ENCODE results near the gene H3-3A. TPM values are rescaled to one million over a fixed set of nuclear protein-coding genes. Genes with fewer than 3 reads are reported as not detected.

Gene H3-3A
- total and polyA plus RNA-seq, 2 experiments from 2014 or later: 913 to 2,407 TPM

DNA sequence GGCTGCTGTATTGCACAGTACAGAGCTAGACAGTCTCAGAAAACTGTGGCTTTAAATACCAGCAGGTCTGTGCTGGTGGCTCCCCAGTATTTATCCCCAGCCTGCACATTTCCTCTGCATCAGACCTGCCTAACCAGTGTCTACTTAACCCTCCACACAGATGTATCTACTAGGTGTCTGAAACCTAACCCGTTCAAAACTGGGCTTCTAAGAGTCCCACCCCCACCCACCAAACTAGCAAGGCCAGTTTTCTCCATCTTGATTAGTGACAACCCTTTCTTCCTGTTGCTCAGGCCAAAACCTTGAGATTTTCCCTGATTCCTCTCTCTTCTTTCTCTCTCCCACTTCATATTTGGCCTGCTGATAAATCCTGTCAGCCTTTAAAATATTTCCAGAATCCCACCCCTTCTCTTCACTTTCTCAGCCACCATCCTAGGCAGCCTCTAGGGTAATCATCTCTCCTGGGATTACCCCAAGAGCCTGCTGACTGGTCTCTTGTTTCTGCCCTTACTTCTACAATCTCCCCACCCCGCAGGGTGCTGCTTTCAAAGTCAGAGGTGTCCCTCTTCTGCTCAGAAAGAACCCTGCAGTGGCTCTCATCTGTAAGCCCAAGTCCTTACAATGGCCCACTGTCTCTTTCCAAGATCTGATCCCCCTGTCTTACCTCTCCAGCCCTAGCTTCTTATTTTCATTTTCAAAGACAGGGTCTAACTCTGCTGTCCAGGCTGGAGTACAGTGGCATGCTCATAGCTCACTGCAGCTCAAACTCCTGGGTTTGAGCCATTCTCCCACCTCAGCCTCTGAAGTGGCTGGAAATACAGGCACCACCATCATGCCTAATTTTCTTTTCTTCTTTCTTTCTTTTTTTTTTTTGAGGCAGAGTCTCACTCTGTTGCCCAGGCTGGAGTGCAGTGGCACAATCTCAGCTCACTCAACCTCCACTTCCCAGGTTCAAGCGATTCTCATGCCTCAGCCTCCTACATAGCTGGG, 45.2 kb downstream of the H3-3A start:
- Histone ChIP-seq H3K36me3 (ENCODE audit: insufficient read depth) (no peaks in the 10 kb centered on the region), H3K9me2 (ENCODE audit: insufficient read depth) (no peaks in the 10 kb centered on the region), H2AFZ (peak overlapping the region; percentile 6; the same call in 1 of the 2 replicates), H3K27ac (ENCODE audit: low read depth) (no peak overlapping the region), H3K4me1 (ENCODE audit: insufficient read depth) (peaks cover 50% of the 10 kb centered on the region), H4K20me1 (replicated peaks; ENCODE audit: insufficient read depth) (no peaks in the 10 kb centered on the region), H3K27me3 (ENCODE audit: insufficient read depth) (peaks cover 17% of the 10 kb centered on the region), H3K4me3 (no peak overlapping the region), H3F3A (replicated peaks; ENCODE audit: low read depth) (peaks cover 30% of the 10 kb centered on the region), H3K4me2 (peak overlapping the region; percentile 80; the same call in 1 of the 2 replicates), H3K79me2 (replicated peaks; ENCODE audit: insufficient read depth) (no peaks in the 10 kb centered on the region)
- TF ChIP-seq ZNF331 (CRISPR knock-in tag; IDR thresholded peaks at IDR 0.05; ENCODE audit: low read depth): no peak
- TF ChIP-seq, protein P1, sequence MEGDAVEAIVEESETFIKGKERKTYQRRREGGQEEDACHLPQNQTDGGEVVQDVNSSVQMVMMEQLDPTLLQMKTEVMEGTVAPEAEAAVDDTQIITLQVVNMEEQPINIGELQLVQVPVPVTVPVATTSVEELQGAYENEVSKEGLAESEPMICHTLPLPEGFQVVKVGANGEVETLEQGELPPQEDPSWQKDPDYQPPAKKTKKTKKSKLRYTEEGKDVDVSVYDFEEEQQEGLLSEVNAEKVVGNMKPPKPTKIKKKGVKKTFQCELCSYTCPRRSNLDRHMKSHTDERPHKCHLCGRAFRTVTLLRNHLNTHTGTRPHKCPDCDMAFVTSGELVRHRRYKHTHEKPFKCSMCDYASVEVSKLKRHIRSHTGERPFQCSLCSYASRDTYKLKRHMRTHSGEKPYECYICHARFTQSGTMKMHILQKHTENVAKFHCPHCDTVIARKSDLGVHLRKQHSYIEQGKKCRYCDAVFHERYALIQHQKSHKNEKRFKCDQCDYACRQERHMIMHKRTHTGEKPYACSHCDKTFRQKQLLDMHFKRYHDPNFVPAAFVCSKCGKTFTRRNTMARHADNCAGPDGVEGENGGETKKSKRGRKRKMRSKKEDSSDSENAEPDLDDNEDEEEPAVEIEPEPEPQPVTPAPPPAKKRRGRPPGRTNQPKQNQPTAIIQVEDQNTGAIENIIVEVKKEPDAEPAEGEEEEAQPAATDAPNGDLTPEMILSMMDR (conservative IDR thresholded peaks at IDR 0.05; ENCODE audit: low read depth in 2 of 2): peak in 1 of 2 experiments; percentile 27; a peak in 2 of 4 replicates
- no peak for TF ChIP-seq ZNF114 (CRISPR knock-in tag; IDR thresholded peaks at IDR 0.05)
- no peak for TF ChIP-seq EZH2 (IDR thresholded peaks at IDR 0.05; ENCODE audit: low read depth, unreplicated experiment)
- Mint-ChIP-seq H3K27me3 (ENCODE audit: insufficient read depth, low read depth, poor library complexity) (peaks cover 21% of the 10 kb centered on the region), H3K4me3 (no peak overlapping the region), H3K9me3 (no peaks in the 10 kb centered on the region; the same call in 2 of the 3 replicates), H3K4me1 (peaks cover 47% of the 10 kb centered on the region), H3K27ac (0 out of 2 replicates have a peak overlapping the region, but pooled peaks have one; percentile 8), H3K36me3 (ENCODE audit: low read depth) (no peaks in the 10 kb centered on the region; the same call in 2 of the 3 replicates)
- no peak for DNase-seq (ENCODE audit: low spot score)
- ATAC-seq: peak; percentile 9

DNA sequence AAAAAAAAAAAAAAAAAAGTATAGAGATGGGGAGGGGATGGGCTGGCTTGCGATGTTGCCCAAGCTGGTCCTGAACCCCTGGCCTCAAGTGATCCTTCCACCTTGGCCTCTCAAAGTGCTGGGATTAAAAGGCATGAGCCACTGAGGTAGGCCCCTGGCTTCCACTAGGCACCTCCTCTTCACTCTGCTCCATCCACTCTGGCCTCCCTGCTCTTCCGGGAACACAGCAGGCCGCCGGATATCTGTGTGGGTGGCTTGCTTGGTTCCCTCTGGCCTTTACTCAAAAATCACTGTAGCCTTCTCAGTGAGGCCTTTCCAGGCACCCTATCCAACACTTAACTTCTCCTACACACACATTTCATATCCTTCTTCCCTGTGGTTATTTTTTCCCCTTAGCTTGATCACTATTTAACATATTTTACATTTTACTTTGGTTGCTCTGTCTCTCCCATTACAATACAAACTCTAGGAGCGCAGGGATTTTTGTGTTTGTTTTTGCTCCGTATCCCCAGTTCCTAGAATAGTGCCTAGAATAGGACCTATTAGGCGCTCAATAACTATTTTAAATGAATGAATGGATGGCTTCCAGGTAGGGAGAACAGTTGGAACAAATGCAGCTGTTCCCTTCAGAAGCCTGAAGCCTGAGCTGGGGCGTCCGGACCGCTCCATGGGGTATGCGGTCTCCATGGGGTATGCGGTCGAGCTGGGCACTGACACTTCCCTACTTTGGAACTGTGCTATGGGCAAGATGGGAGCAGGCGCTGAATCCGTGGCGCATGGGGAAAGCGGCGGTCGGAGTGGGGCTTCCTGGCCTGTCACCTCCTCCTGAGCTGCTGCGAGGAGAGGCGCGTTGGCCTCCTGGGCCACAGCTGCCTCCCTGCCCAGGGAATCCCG, 46.7 kb downstream of the H3-3A start:
- Histone ChIP-seq H3K9me2 (ENCODE audit: insufficient read depth) (no peaks in the 10 kb centered on the region), H3K4me3 (peak overlapping the region; percentile 86), H3K27ac (ENCODE audit: low read depth) (0 out of 2 replicates have a peak overlapping the region, but pooled peaks have one; percentile 26), H4K20me1 (replicated peaks; ENCODE audit: insufficient read depth) (no peaks in the 10 kb centered on the region), H3K4me1 (ENCODE audit: insufficient read depth) (peaks cover 52% of the 10 kb centered on the region), H3F3A (replicated peaks; ENCODE audit: low read depth) (peaks cover 35% of the 10 kb centered on the region), H3K79me2 (replicated peaks; ENCODE audit: insufficient read depth) (no peaks in the 10 kb centered on the region), H3K4me2 (peak overlapping the region; percentile 80), H2AFZ (peak overlapping the region; percentile 16), H3K27me3 (ENCODE audit: insufficient read depth) (peaks cover 17% of the 10 kb centered on the region), H3K36me3 (ENCODE audit: insufficient read depth) (no peaks in the 10 kb centered on the region)
- Mint-ChIP-seq H3K4me1 (peaks cover 47% of the 10 kb centered on the region), H3K4me3 (peak overlapping the region; percentile 94), H3K27me3 (ENCODE audit: insufficient read depth, low read depth, poor library complexity) (peaks cover 21% of the 10 kb centered on the region), H3K27ac (peak overlapping the region; percentile 2; the same call in 1 of the 2 replicates), H3K9me3 (no peaks in the 10 kb centered on the region; the same call in 2 of the 3 replicates), H3K36me3 (ENCODE audit: low read depth) (no peaks in the 10 kb centered on the region; the same call in 2 of the 3 replicates)
- no peak for DNase-seq (ENCODE audit: low spot score)
- ATAC-seq: peak; percentile 23
- TF ChIP-seq JUNB (IDR thresholded peaks at IDR 0.05; ENCODE audit: unreplicated experiment): no peak
- no peak for TF ChIP-seq ZNF331 (CRISPR knock-in tag; IDR thresholded peaks at IDR 0.05; ENCODE audit: low read depth)
- 0 out of 2 replicates have a peak, but pooled peaks have one; percentile 18 for TF ChIP-seq ETS1 (IDR thresholded peaks at IDR 0.05)
- TF ChIP-seq POLR2AphosphoS5 (IDR thresholded peaks at IDR 0.05; ENCODE audit: low read depth): no peak; the same call in 1 of the 2 replicates
- no peak for TF ChIP-seq EZH2 (IDR thresholded peaks at IDR 0.05; ENCODE audit: low read depth, unreplicated experiment)
- TF ChIP-seq EZH2phosphoT487 (IDR thresholded peaks at IDR 0.05; ENCODE audit: unreplicated experiment): no peak

All from GM23338 (cell line).